ENCODE measurements around the gene MEGF11. TPM values are rescaled to one million over a fixed set of nuclear protein-coding genes. Genes with fewer than 3 reads are reported as not detected.

The MEGF11 gene
- total RNA-seq, 1 donor = under 0.01 TPM

GRCh38 chr15:65913631-65914199 lies 339.8 kb downstream of the MEGF11 start:
- DNase-seq (ENCODE audit: low read depth) = no peak
- no peak overlapping the region for H3K4me3 ChIP-seq (ENCODE audit: low read depth, low read length)
- TF ChIP-seq, protein P1, sequence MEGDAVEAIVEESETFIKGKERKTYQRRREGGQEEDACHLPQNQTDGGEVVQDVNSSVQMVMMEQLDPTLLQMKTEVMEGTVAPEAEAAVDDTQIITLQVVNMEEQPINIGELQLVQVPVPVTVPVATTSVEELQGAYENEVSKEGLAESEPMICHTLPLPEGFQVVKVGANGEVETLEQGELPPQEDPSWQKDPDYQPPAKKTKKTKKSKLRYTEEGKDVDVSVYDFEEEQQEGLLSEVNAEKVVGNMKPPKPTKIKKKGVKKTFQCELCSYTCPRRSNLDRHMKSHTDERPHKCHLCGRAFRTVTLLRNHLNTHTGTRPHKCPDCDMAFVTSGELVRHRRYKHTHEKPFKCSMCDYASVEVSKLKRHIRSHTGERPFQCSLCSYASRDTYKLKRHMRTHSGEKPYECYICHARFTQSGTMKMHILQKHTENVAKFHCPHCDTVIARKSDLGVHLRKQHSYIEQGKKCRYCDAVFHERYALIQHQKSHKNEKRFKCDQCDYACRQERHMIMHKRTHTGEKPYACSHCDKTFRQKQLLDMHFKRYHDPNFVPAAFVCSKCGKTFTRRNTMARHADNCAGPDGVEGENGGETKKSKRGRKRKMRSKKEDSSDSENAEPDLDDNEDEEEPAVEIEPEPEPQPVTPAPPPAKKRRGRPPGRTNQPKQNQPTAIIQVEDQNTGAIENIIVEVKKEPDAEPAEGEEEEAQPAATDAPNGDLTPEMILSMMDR (IDR thresholded peaks at IDR 0.05; ENCODE audit: insufficient read depth, low read depth, low read length) = no peak

DNA sequence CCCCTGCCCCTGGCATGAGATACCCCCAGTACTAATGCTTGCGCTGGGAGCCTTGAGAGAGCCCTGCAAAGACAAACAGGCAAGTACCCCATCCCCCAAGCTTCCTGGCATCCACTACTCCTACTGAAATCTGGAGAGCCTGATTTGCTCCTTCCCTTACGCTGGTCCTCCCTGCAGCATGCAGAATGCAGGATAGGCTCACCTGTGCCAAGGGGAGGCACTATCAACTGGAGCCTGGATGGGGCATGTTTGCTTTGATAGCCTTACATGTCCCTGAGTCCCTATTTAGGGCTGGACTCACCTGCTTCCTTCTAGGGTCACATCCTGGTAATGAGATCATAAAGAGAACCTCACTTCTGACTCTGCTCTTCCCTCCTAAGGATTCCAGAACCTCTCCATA lies 341.3 kb downstream of the MEGF11 start:
- no peak overlapping the region for H3K4me3 ChIP-seq (ENCODE audit: low read depth, low read length)

GRCh38 chr15:65910341-65910740 lies 343.2 kb downstream of the MEGF11 start:
- no peak for DNase-seq (ENCODE audit: low read depth)
- TF ChIP-seq, protein P1 (IDR thresholded peaks at IDR 0.05; ENCODE audit: insufficient read depth, low read depth, low read length) = no peak

More for the DNA sequence above, 341.3 kb downstream of the MEGF11 start:
- no peak for DNase-seq (ENCODE audit: low read depth)
- TF ChIP-seq, protein P1 (IDR thresholded peaks at IDR 0.05; ENCODE audit: insufficient read depth, low read depth, low read length) = no peak

DNA sequence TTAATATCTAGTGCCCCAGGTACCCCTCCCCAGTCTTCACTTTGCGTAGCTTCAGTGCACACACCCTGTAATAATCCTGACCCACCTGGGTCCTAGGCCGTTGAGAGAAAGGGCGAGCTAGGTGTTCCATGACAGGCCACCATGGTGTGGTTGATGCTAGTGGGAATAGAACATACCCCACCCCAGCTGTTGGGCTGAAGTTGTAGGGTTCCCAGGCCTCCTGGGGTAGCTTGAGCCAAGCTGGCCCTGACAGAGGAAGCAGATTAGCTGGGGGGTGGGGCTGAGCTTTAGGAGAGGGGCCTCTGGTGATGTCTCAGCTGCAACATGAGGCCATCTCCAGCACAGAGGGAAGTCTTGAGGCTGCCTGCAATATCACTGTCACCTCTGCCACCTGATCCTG lies 343.7 kb downstream of the MEGF11 start:
- no peak for DNase-seq (ENCODE audit: low read depth)
- no peak overlapping the region for H3K4me3 ChIP-seq (ENCODE audit: low read depth, low read length)
- TF ChIP-seq, protein P1 (IDR thresholded peaks at IDR 0.05; ENCODE audit: insufficient read depth, low read depth, low read length) = no peak

More at GRCh38 chr15:65910341-65910740, 343.2 kb downstream of the MEGF11 start:
- H3K4me3 ChIP-seq (ENCODE audit: low read depth, low read length) = no peak overlapping the region

- DNase-seq (ENCODE audit: low read depth) = no peak
- TF ChIP-seq, protein P1 (IDR thresholded peaks at IDR 0.05; ENCODE audit: insufficient read depth, low read depth, low read length) = no peak
- H3K4me3 ChIP-seq (ENCODE audit: low read depth, low read length) = no peak overlapping the region
Measured at GRCh38 chr15:65908876-65909275, 344.7 kb downstream of the MEGF11 start.

- no peak for DNase-seq (ENCODE audit: low read depth)
- H3K4me3 ChIP-seq (ENCODE audit: low read depth, low read length) = no peak overlapping the region
- TF ChIP-seq, protein P1 (IDR thresholded peaks at IDR 0.05; ENCODE audit: insufficient read depth, low read depth, low read length) = no peak
Measured at GRCh38 chr15:65907661-65908060, 345.9 kb downstream of the MEGF11 start.

DNA sequence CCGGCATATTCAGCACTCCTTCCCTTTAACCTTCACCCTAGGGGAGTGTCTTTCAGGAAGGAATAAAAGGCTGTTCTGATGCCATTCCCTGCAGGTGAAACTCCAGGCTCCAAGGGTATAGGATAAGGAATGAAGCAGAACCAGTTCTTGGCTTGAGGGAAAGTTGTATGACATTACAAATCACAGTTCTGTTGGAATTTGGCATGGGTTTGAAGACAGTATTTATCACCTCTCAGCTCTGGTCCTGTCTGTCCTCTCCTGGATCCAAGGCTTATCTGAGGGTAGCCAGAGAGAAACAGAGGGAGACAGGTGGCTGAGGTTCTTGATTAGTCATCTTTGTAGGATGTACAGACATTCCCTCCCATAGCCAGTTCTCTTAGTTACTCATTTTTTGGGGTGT lies 347.2 kb downstream of the MEGF11 start:
- TF ChIP-seq, protein P1 (IDR thresholded peaks at IDR 0.05; ENCODE audit: insufficient read depth, low read depth, low read length) = no peak
- no peak for DNase-seq (ENCODE audit: low read depth)
- H3K4me3 ChIP-seq (ENCODE audit: low read depth, low read length) = no peak overlapping the region

Measured in fibroblast of villous mesenchyme (primary cell).